Effector memory CD8-positive, alpha-beta T cell (primary cell): ENCODE data around the gene PPM1F.

Source experiments
- ATAC-seq: fragments of 150-1000 bp; cut with Tn5 transposase; replicated peaks from 2 replicates; pipeline ENCODE4 v1.10.0; 2021; ENCODE audit warnings: mild to moderate bottlenecking, moderate library complexity
- DNase-seq, 3 experiments: peaks; one replicate each; pipeline ENCODE4 v3.0.0; 2021
- H3K27ac Mint-ChIP-seq, 2 donors: one replicate each; pipeline ENCODE4 v1.8.0; 2022; ENCODE audit warnings: mild to moderate bottlenecking in 2 of 2, mixed read lengths in 2 of 2, moderate library complexity in 2 of 2
- H3K27me3 Mint-ChIP-seq, 2 donors: one replicate each; pipeline ENCODE4 v1.8.0; 2022; ENCODE audit warnings: mixed read lengths in 2 of 2
- H3K36me3 Mint-ChIP-seq: one replicate; pipeline ENCODE4 v1.8.0; 2022; ENCODE audit warnings: mild to moderate bottlenecking, moderate library complexity, mixed read lengths; ENCODE audit not compliant: insufficient read depth
- H3K4me1 Mint-ChIP-seq, 2 donors: one replicate each; pipeline ENCODE4 v1.8.0; 2022; ENCODE audit warnings: low read depth in 2 of 2, mixed read lengths in 2 of 2
- H3K4me3 Mint-ChIP-seq, 2 donors: one replicate each; pipeline ENCODE4 v1.8.0; 2022; ENCODE audit warnings: mild to moderate bottlenecking in 2 of 2, mixed read lengths in 2 of 2, moderate library complexity in 2 of 2
- H3K9me3 Mint-ChIP-seq, 2 donors: one replicate each; pipeline ENCODE4 v1.8.0; 2022; ENCODE audit warnings: mixed read lengths in 2 of 2

PPM1F gene

DNA sequence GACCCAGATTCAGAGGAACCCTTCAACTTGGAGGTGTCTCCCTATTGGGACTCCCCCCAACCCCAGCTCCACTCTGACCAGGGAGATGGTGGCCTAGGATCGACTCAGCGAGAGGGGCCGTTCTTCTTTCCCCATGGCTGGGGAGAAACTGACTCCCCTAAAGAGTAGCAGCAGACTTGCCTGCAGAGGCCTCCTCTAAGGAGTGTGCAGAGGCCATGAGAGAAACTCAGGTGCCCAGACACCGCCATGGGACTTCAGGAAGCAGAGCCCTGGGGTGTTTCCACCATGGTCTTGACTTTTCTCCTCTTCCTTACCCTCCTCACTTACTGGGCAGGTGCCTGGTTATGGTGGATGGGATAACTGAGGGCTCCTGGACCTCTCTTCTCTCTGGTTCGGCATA, 32.6 kb upstream of the PPM1F start:
- peaks cover 15 to 18% of the 10 kb centered on the region in 2 donors for H3K4me1 Mint-ChIP-seq
- H3K9me3 Mint-ChIP-seq, result no peaks in the 10 kb centered on the region
- H3K27me3 Mint-ChIP-seq, result peaks cover 19% of the 10 kb centered on the region in 2 donors
- ATAC-seq, result no peak
- no peak for DNase-seq
- H3K27ac Mint-ChIP-seq, result no peak overlapping the region
- H3K4me3 Mint-ChIP-seq, result no peak overlapping the region
- H3K36me3 Mint-ChIP-seq, result no peaks in the 10 kb centered on the region

DNA sequence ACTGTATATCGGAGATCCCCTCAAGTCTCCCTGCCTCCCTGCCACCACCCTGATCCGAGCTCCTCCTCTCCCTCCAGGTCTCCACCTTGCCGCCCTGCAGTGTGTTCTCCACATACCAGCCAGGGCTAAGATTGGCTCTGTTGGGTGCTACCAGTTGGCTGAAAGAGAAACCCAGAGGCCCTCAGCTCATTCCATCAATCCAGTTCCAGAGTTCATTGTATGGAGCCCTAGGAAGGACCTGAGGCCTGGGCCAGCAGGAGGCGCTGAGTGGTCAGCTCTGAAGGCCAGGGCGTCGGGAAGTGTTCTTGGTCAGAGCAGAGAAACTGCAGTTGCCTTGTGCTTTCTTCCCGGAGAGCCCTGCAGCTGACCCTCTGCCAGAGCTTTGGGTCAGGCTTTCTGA, 32.1 kb upstream of the PPM1F start:
- Mint-ChIP-seq H3K9me3 (no peaks in the 10 kb centered on the region), H3K27me3 (peaks cover 15% of the 10 kb centered on the region in 2 donors), H3K27ac (no peak overlapping the region), H3K4me3 (peak overlapping the region in 1 of 2 donors; percentile 46), H3K4me1 (peaks cover 17 to 18% of the 10 kb centered on the region in 2 donors), H3K36me3 (no peaks in the 10 kb centered on the region)
- ATAC-seq (no peak), DNase-seq (no peak)

DNA sequence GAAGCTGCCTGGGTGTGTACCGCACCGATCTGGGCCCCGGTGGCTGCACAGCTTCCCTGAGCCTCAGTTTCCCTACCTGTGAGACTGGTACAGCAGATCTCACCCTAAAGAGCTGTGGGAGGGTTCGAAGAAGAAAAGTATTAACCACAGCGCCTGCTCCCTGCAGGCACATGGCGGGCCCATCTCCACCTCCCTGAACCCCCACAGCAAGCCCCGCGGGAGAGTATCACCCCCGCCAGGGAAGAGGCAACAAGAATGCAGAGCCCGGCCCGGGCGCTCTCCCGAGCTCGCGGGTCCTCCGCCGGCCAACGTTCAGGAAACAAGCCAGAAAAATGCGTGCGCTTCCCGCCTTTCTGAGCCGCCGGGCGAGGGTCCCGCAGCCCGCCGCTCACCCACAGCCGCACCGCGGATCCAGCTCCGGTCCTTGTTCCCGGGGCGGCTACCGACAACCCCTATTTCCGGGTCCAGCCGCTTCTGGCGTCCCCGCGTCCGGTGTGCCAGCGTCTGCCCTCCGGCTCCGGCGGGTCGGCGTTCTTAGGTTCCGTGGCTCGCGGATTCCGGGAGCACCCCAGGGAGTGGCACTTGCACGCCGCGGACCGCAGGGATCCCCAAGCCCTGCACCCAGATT, 29.8 kb upstream of the PPM1F start, which contains the start of gene TOP3B:
TOP3B (minus strand) TSS at position 450 of the 628 bp plus-strand sequence. CDS start 7,078 bp downstream, outside the sequence.
- Mint-ChIP-seq H3K27ac (peak within 1 kb of the TSS; percentile 86 to 91), H3K27me3 (no peaks in the 10 kb centered on the region), H3K4me1 (peaks cover 30 to 37% of the 10 kb centered on the region in 2 donors), H3K4me3 (peak within 1 kb of the TSS; percentile 89 to 90), H3K9me3 (no peaks in the 10 kb centered on the region), H3K36me3 (no peaks in the 10 kb centered on the region)
- DNase-seq (peak; percentile 72 to 81 (median 76)), ATAC-seq (peak; percentile 94)

DNA sequence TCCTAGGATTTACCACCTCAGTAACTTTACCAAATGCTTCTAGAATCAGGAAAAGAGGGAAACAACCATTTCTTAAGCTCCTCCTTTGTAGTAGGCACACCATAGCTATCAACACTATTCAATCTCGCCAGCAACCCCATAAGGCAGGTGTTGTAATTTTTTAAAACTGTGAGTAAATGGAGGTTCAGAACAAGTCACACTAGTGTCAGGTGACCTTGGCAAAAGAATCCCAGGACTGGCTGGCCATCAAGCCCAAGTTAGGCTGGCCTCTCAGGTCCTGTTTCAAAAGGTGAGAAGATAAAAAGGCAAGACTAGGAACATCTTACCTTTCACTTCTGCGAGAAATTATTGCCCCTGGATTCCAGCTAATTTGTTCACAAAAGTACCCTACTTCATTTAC, 29.2 kb upstream of the PPM1F start:
- no peaks in the 10 kb centered on the region for H3K9me3 Mint-ChIP-seq
- no peaks in the 10 kb centered on the region for H3K27me3 Mint-ChIP-seq
- peak overlapping the region; percentile 86 to 91 for H3K27ac Mint-ChIP-seq
- H3K36me3 Mint-ChIP-seq, result no peaks in the 10 kb centered on the region
- H3K4me1 Mint-ChIP-seq, result peaks cover 30 to 41% of the 10 kb centered on the region in 2 donors
- peak overlapping the region; percentile 89 to 90 for H3K4me3 Mint-ChIP-seq
- DNase-seq, result no peak
- ATAC-seq, result no peak

DNA sequence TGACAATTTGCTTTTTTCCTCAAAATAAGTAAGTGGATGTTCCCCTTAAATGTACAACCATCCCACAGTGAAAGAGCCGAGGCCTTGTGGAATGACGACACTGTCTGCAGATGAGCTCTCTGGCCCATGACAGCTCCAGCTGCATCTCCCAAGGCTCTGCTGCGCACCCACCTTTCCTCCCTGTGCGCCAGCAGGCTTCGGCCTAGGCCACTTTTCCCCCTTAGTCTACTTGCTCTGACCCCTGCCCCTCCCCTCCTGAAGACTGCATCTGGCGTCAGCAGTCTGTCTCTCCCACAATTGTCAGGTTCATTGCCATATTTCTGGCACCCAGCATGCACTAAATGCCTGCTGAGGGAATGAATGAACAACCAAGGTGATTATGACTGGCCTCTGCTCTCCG, 27.9 kb upstream of the PPM1F start:
- H3K36me3 Mint-ChIP-seq, result peaks cover 3% of the 10 kb centered on the region
- ATAC-seq (no peak), DNase-seq (no peak)
- H3K9me3 Mint-ChIP-seq, result no peaks in the 10 kb centered on the region
- H3K27ac Mint-ChIP-seq, result peak overlapping the region; percentile 49 to 91
- peak overlapping the region in 1 of 2 donors; percentile 3 for H3K4me3 Mint-ChIP-seq
- no peaks in the 10 kb centered on the region for H3K27me3 Mint-ChIP-seq
- H3K4me1 Mint-ChIP-seq, result peaks cover 35 to 51% of the 10 kb centered on the region in 2 donors

DNA sequence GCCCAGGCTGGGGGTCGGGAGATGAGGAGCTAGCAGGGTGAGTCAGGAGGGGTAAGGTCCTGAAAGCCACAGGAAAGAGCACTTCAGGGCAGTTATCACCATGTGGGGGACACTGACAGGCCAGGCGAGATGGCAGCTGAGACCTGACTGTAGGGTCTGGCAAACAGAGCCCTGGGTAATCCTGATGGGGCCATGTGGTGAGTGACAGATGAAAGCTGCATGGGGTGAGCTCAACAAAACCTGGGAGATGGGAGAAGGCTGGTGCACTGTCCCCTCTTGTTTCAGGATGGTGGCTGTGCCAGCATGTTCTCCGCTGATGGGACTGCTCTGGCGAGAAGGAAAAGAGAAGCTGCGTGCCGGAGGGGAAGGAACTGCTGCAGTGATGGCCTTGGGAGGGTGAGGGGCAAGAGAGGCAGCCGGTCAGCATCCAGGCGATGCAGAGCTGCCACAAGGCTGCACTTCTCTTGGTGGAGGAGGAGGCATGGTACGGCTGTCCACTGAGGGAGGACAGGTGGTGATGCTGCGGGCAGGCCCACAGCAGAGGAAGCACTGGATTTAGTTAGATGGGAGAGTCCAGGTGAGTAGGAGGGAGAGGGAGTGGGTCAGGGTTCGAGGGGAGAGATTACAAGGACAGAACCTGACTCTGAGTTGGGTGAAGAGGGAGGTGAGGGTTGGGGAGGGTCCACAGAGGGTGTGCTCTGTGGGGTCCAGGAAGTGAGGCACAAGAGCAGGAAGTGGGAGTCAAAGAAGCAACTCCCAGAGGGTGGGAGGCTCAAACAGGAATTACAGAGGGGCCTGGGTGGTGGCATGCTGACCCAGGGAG, 26.1 kb upstream of the PPM1F start:
- DNase-seq (no peak), ATAC-seq (no peak)
- Mint-ChIP-seq H3K27ac (peak overlapping the region; percentile 72 to 89), H3K27me3 (no peaks in the 10 kb centered on the region), H3K4me1 (peaks cover 37 to 52% of the 10 kb centered on the region in 2 donors), H3K9me3 (no peaks in the 10 kb centered on the region), H3K36me3 (peaks cover 12% of the 10 kb centered on the region), H3K4me3 (peak overlapping the region in 1 of 2 donors; percentile 22)

DNA sequence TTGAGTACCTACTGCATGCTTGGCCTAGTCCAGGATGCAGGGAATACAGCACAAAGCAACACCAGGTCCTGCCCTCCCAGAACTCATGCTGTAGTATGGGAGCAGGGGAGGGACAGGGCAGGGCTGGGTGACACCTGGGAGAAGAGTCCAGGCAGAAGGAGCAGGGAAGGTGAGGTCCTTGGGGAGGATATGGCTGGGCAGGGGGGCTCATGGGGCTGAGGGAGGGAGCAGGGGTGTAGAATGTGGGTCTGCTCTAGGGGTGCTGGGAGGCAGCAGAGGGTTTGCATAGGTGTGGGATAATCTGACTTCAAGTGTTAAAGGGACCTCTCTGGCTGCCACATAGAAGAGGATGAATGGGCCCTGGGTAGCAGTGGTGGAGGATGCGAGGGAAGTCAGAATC, 25.2 kb upstream of the PPM1F start:
- peak overlapping the region; percentile 72 to 89 for H3K27ac Mint-ChIP-seq
- no peaks in the 10 kb centered on the region for H3K9me3 Mint-ChIP-seq
- ATAC-seq, result no peak
- H3K27me3 Mint-ChIP-seq, result no peaks in the 10 kb centered on the region
- H3K4me1 Mint-ChIP-seq, result peaks cover 39 to 52% of the 10 kb centered on the region in 2 donors
- DNase-seq, result no peak
- H3K4me3 Mint-ChIP-seq, result no peak overlapping the region
- H3K36me3 Mint-ChIP-seq, result peaks cover 15% of the 10 kb centered on the region

DNA sequence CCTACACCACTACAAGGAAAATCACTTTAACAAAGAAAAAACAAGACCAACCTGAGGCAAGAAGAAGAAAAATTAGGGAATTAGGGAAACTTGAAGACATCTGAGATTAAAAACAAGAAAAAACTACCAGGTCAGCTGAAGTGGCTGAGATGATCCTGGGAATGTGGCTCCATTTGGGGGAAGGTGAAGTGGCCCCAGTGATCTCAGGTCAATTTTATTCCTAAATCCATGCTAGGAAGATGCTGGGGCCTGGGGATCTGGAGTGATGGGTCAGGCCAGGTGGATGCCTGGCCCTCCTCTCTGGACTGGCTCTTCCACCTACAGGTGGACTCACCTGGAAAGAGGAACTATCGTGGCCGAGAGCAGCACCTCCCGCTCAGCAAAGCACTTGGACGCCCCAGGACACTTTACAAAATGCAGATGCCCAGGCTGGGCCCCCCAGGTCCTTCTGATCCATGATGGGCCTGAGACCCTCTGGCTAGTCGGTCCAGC, 23.3 kb upstream of the PPM1F start:
- ATAC-seq (no peak), DNase-seq (no peak)
- Mint-ChIP-seq H3K9me3 (no peaks in the 10 kb centered on the region), H3K4me3 (no peak overlapping the region), H3K27ac (peak overlapping the region in 1 of 2 donors; percentile 78), H3K36me3 (peaks cover 18% of the 10 kb centered on the region), H3K4me1 (peaks cover 27 to 38% of the 10 kb centered on the region in 2 donors), H3K27me3 (no peaks in the 10 kb centered on the region)

DNA sequence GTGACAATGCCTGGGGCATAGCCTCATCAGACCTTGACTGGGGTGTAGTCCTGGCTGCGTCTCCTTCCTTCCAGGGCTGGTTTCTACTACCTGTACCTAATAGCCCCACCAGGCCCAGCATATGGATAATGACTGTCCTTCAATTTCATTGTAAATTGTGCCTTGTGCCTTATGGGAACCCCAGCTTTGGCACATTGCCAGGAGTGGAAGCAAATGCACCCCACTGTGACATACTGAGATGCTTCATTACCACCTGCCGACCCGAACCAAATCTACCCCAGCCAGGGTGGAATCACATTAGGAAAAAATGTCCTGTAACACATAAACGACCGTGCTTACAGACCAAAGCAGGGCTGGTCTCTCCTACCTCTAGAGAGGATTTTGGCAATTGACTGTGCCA, 22.6 kb upstream of the PPM1F start:
- Mint-ChIP-seq H3K9me3 (no peaks in the 10 kb centered on the region), H3K4me3 (no peak overlapping the region), H3K27me3 (no peaks in the 10 kb centered on the region), H3K4me1 (peaks cover 25 to 35% of the 10 kb centered on the region in 2 donors), H3K27ac (no peak overlapping the region), H3K36me3 (peaks cover 21% of the 10 kb centered on the region)
- ATAC-seq, result no peak
- DNase-seq, result no peak

DNA sequence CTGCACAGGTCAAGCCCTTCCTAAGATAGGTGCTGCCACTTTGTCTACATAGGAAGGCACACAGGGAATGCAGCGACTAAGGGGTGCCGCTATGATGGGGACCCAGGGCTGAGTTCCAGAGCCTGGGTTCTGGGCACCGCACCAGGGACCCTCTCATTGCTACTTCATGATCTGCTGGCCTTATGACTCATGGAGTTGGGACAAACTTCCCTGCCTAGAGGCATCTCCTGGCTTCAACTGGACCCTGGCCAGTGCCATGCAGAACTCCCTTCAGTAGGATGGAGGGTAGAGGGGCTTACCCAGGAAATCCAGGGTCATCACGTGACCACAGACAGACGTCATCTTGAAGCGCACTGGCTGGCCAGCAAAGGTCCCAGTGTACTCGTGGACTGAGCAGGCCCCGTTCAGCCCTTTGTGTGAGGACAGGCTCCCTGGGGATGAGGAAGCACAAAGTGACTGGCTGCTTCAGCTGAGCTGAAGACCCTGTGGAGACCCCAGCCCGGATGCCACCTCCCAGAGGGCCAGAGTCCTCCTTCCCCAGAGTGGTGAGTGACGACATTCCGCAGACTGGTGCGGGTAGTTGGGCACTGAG, 21.5 kb upstream of the PPM1F start:
- Mint-ChIP-seq H3K36me3 (peaks cover 26% of the 10 kb centered on the region), H3K9me3 (no peaks in the 10 kb centered on the region), H3K27ac (no peak overlapping the region), H3K4me3 (no peak overlapping the region), H3K27me3 (no peaks in the 10 kb centered on the region), H3K4me1 (peaks cover 20 to 32% of the 10 kb centered on the region in 2 donors)
- no peak for DNase-seq
- no peak for ATAC-seq

DNA sequence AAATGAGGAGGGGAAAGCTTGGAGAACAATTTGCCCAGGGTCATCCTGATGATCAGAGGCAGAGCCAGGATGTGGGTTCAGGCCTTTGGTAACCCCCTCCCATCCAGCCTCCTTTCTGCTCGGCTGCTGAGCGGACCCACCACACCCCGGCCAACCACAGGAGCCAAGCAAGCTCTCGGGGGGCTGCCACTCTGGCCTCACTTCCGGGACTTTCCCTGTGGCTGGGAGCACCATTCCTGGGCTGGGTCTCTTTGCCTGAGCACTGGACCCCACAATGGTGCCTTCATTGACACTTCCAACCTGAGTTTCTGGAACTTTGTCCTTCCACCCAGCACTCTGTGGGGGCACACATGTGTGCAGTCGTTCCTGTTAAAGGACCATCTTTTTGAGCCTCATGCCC, 20.2 kb upstream of the PPM1F start:
- Mint-ChIP-seq H3K36me3 (peaks cover 32% of the 10 kb centered on the region), H3K27me3 (no peaks in the 10 kb centered on the region), H3K4me1 (peaks cover 12 to 18% of the 10 kb centered on the region in 2 donors), H3K4me3 (no peak overlapping the region), H3K9me3 (no peaks in the 10 kb centered on the region), H3K27ac (no peak overlapping the region)
- ATAC-seq (no peak), DNase-seq (no peak)

DNA sequence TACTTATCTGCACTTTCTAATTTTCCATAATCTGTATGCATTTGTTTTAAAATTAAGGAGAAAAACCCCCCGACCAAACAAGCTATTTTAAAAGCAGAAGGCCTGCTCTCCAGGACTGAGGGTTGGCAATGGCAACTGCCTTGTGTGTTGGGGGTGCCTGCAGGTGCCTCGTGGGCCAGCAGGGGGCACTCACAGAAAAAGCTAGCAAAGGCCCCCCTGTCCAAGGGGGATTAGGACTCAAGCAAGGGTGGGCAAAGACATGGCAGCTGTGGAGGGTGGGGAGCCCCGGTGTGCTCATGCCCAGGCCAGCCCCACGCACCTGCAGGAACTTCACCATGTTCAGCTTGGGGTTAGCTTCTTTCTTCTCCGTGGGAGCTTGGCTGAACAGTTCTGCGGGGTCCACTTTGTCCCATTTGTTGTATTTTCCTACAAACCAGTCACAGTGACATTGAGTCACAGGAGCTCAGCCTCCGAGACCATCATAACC, 19.7 kb upstream of the PPM1F start:
- H3K4me3 Mint-ChIP-seq, result no peak overlapping the region
- DNase-seq (peak; percentile 35 to 55 (median 48)), ATAC-seq (peak; percentile 67)
- H3K27ac Mint-ChIP-seq, result no peak overlapping the region
- no peaks in the 10 kb centered on the region for H3K9me3 Mint-ChIP-seq
- peaks cover 32% of the 10 kb centered on the region for H3K36me3 Mint-ChIP-seq
- peaks cover 9 to 15% of the 10 kb centered on the region in 2 donors for H3K4me1 Mint-ChIP-seq
- H3K27me3 Mint-ChIP-seq, result no peaks in the 10 kb centered on the region

DNA sequence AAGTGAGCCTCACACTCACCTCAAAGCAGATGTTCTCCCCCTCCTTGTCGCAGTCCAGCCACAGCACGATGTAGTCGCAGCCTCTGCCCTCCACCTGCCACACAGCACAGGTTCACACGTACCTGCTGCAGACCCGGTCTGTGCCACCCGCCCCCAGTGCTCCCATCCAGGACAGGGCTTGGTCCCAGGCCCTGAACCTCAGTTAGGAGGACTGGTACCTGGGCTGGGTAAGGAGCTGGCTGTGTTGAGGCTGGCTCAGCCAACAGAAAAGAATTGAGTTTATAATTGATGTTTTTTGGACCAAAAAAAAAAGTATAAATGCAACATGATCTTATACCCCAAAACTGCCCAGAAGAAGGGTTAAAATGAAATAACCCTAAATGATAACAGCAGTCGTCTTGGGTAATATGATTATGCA, 19.2 kb upstream of the PPM1F start:
- Mint-ChIP-seq H3K27ac (no peak overlapping the region), H3K27me3 (no peaks in the 10 kb centered on the region), H3K4me1 (peaks cover 9 to 11% of the 10 kb centered on the region in 2 donors), H3K9me3 (no peaks in the 10 kb centered on the region), H3K4me3 (no peak overlapping the region), H3K36me3 (peaks cover 34% of the 10 kb centered on the region)
- ATAC-seq (no peak), DNase-seq (no peak)
